SHP77 treated with DMSO at 0.1 percent for 48 hours (cell line): ENCODE measurements around the gene CRABP2.

Experiments used
- DNase-seq: peaks from one replicate; lab custom pipeline; 2025; lab: John Stamatoyannopoulos, UW

The CRABP2 gene

DNA sequence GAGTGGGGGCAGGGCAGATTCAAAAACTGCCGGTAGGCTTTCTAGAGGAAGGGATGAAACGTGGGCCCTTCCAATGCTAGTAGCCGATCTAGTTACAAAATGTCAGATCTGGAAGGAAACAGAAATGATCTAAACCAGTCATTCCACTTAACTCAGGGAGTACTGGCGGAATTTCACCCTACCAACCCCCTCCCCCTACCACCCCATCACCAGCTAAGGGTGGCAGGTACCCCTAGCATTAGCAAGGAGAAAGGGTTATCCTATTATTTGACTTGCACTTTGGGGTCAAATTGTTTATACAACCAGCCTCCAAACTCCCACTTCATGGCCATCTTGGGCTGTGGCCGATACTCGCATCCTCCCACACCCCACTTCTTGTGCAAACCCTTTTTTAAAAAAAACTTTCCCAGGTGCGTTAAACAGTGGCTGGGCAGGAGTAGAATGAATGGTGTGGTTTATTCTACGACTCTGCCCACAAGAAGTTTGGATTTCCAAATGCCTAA lies 36.1 kb upstream of the CRABP2 start:
- no peak for DNase-seq

DNA sequence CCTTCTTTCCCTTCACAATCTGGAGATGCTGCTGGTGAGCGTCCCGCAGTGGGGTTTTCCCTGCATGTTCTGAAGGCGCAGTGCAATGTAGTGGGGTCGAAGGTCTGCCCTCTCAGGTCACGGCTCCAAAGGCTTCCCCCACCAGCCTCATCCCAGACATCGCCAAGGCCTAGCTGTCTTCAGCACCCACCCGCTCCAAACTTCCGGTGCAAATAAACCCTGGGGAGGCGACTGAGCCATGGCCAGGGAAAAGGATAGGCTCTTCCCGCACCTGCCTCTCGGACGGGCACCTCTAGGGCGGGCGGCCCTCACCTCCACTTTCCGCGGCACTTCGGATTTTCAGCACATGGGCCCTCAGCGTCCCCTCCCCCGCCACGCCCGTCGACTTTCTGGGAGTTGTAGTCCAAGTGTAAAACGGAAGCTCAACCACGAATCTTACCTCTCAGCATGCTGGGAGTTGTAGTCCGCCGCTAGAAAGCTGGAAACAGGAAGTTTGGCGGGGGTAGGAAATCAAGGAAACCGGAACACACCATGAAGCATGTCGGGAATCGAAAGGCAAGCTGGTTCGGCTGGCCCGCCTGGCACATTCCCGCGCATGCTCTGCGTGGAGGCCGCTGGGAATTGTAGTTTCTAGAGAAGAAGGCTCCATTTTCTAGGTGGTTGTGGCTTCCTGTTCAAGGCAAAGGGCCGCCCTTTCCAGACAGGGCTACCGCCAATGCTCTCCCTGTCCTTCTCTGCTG lies 35.5 kb upstream of the CRABP2 start, which contains the start of gene MRPL24:
Gene MRPL24 (minus strand): TSS at position 348 of the 740 bp plus-strand sequence. CDS start 2,384 bp downstream, outside the sequence.
- peak; percentile 100 for DNase-seq

DNA sequence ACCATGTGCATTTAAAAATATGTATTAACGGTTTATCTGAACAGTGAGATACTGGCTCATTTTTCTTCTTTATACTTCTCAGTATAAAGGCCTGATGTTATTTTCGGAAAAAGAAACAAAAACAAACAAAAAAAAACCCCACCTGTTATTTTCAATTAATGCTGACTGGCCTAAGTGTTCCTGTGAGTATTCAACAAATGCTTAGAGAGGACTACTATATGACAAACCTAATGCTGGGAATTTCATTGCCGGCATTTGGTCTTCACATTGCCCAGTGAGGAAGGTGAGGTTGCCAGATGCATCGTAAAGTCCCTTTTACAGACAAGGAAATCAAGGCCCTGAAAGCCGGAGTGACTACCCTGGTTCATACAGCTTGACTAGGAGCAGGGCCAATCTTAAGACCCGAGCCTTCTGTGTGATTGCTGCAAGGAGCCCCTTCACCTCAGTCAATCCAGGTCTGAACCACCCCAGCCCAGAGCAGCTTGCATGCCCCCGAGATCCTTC lies 34.9 kb upstream of the CRABP2 start:
- peak; percentile 60 for DNase-seq

DNA sequence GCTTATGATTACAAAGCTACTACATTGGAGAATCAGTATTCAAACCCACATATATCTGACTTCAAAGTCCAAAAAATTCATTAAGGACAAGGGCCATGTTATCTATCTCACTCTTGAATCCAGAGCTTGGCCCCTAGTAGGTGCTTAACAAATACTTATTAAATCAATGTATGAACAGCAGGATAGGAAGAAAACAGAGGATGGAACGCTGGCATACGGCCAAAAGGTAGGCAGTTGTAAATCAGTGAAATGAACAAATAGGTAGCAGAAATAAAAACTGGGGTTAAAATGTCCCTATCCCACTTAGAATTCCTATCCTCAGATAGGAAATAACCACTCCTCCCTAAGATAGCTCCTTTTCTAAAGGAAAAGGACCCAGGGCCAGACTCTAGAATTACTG lies 33.5 kb upstream of the CRABP2 start:
- no peak for DNase-seq

DNA sequence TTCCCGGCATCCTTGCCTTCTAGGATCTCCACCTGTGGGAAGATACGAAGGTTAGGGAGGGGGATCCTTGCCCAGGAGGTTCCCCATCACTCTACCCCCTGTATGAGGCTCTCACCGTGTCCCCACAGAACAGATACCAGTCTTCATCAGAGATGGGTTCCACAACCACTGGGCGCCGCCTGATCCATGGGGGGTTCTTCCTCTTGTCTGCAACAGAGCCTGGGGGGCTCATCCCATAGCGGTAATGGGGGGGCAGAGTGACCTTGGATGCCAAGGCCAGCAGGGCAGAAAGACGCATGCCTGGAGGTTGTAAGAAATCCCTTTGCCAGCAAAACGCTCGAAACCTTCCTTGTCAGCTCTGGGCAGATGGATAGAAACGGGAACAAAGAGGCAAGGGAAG lies 33.0 kb upstream of the CRABP2 start:
- no peak for DNase-seq

DNA sequence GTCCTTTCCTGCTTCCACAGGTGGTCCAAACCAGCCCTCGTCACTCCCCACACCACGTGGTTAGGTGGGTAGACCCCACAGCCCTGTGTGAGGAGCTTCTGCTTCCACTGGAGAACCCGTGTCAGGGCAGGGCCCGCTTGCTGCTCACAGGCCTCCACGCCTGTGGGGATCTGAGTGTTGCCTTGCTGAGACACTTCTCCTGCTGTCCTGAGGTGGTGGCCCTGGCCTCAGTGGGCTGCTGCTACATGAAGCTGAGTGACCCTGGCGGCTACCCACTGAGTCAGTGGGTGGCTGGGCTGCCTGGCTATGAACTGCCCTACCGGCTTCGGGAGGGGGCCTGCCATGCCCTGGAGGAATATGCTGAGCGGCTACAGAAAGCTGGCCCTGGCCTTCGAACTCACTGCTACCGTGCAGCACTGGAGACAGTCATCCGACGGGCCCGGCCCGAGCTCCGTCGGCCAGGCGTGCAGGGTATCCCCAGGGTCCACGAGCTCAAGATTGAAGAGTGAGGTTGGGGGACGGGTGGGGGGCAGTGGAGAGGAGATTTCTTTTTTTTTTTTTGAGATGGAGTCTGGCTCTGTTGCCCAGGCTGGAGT lies 28.7 kb upstream of the CRABP2 start:
- DNase-seq: no peak

DNA sequence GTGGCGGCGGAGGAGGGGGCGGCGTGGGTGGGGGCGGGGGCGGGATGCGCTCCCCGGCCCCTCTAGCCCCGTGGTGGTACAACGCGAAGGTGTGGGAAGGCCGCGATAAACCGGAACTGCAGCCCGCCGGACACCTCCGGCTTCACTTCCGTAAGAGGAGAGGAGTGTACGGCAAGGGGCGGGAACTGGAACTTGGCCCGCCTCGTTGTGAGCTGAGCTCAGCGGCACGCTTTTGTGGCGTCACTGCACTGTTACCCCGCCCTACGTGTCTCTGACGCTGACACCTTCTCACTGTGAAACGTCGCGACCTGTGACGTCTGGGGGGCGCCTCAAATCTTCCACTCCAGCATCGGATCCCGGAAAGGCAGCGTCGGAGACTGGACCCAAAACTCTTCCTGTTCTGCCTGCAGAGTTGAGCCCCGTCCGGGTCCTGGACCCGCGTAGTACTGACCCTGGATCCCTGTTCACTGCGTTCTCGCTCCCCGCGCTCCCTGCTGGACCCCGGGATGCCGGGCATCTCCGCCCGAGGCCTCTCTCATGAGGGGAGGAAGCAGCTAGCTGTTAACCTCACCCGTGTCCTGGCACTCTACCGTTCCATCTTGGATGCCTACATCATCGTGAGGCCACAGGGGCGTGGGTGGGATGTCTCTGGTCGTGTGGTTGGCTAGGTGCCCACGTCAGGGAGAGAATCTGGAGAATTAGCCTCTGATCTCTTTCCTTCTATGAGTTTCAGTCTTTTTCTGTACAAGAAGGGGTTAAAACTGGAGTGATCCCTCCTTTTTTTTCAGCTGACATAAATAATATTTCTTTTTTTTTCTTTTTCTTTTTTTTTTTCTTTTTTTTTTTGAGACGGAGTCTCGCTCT lies 23.4 kb upstream of the CRABP2 start, which contains the start of gene ISG20L2:
Gene ISG20L2 (minus strand): TSS at position 168 of the 864 bp plus-strand sequence. CDS start 1,114 bp downstream, outside the sequence.
- peak; percentile 99 for DNase-seq

DNA sequence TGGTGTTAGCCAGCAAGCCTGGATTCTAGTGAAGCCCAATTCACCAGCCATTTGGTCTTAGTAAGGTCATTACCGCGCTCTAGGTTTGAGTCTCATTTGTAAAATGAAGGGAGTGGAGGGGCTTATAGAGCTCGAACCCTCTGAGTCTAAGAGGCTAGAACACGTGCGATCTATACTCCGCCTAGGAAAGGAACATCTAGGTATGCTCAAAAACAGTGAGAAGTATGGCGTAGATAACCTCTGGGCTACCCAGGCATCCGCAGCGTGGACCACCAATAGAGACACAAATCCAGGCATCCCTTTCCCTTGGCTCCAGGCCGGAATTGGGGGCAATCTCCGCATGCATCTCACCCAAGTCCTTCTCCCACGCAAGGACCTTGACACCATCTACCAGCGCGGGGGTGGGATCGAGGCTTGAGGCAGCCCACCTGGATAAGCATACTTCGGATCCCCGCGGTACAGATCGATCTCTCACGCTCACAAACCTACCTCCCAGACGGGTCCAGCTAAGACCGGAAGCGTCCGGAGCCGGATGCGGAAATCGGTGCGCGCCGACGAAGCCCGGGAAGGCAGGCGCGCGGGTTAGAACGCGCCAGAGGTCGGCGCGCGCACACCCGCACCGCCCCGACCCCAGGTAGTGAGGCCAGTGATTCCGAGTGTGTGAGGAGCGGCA lies 22.7 kb upstream of the CRABP2 start, which contains the start of gene METTL25B:
Gene METTL25B (plus strand): TSS at position 544 of the 673 bp plus-strand sequence. CDS start 636 bp downstream, outside the sequence.
- peak; percentile 84 for DNase-seq

DNA sequence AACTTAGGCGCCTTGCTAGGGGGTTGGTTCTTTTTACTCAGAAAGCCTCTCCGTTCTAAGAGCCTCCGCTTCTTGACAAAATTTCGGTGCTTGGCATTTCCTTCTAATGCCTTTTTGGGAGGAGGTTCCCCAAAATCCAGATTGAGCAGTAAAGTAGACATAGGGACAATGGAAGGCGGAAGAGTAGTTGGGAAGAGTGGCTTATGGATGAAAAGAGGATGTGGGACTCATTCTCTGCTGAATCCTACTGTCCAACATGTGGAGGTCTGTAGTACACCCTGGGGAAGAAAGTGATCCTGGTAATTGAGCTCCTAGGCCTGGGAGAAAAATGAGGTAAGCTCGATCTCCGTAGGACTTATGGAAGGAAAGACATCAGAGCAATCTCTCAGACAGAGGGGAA lies 22.1 kb upstream of the CRABP2 start:
- no peak for DNase-seq

DNA sequence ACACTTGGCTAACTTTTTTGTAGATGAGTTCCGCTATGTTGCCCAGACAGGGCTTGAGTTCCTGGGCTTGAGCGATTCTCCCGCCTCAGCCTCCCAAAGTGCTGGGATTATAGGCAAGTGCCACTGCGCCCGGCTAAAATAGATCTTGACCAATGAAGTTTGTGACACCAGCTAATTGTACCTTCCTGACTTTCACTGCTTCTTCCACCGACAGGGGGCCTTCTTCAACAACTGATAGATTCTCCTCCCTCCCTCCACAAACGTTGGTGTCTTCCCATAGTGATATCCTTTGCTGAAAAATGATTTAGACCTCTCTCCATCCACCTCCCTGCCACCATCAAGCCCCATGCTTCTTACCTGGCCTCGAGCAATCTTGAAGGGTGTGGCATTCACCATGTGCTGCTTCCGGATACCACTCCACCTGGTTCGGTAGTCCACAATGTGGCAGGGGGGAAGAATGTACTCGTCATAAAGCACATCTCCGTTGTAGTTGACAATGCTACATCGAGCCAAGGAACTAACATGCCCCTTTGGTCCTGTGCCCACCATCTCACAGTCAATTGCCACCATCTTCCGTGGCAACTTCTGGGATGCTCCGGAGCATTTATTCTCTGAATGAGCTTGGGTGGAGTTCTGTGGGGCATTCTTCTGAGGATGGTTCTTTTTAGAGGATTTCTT lies 21.3 kb upstream of the CRABP2 start:
- peak; percentile 79 for DNase-seq

DNA sequence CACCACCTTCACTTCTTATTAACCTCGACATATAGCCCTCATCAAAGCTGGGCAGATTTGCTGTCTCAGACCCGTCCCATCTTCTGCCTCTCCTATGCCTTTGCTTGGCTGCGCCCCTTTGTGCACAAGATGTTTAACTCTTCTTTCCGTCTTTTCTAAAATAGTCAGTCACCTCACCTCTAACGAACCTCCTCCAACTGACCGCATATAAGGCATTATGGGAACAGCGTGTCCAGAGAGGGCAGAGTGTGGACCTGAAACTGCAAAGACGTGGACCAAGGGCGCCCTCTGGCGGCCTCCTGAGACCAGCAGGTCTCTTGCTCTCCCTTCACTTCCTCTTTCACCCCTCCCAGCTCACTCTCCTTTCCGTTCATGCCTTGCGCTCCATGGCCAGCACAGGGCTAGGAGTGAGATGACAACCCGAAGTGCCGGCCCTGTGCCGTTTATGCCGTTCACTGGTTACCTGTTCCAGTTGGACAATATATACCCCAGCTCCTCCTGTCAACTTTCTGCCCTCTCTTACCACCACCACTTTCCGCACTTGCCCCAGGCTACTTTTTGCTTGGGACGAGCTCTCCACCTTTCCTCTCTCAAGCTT lies 20.4 kb upstream of the CRABP2 start:
- peak; percentile 93 for DNase-seq

DNA sequence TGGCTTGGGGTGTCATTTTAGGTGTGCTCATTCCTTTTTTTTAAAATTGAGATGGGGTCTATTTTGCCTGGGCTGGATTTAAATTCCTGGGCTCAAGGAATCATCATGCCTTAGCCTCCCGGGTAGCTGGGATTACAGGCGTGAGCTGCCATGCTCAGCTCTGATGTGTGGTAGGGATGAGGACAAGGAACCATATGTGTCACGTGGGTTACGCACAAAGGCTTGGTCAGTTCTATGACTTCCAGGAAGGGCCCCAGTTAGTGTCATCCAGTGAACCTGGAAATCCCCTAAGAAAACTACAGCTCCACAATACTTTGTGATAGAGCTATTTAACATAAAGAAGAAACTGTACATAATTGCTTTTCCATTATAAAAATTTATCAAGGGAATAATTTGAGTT lies 16.2 kb upstream of the CRABP2 start:
- DNase-seq: no peak

DNA sequence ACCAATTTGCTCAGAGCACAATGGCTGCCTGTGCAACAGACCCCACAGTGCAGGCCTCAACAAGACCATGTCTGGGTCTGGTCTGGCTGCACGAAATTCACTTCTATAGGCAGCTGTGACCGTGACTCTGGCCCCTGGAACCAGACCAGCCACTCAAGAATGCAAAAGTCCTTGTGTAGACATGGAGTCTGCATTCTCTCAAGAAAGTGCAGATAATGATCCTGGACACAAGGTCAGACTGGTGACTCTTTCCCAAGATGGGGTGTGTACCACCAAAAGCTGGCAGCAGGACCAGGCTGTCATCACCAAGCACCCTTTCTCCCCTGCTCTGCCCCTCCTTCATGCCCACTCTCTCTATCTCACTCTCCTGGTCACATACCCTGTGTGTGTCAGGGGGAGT lies 15.7 kb upstream of the CRABP2 start:
- DNase-seq: no peak

DNA sequence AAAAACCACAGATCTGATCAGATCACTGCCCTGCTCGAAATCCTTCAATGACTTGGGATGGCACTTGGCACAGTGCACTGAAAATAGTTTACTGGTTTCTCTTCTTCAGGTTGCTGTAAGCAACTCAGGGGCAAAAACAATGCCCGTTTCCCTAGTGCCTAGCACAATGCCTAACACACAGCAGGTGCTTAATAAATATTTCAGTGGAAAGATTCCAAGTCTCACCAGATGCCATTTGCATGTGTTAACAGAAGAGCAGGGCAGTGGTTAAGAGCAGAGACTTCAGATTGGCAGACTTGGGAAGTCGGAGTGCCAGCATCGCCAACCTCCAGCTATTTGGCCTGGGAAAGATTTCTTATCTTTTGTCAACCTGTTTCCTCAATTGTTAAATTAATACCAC lies 12.0 kb upstream of the CRABP2 start:
- DNase-seq: no peak

DNA sequence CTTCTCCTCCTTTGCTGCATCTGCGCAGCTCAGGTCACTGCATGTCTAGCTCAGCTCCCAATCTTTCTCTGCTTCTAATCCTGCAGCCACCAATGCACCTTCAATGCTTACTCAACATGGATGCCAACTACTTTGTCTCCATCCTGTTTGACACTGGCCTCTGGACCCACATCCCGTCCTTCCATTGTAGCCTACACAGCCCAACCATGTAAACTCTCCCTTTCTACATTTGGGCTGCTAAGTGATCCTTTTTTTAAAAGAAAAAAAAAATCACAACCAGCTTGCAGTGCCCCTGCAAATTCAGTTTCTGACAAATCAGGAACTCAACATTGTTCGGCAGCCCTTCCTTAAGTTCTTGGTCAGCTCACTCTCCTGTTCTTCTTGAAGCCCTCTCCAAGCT lies 9.4 kb upstream of the CRABP2 start:
- no peak for DNase-seq

DNA sequence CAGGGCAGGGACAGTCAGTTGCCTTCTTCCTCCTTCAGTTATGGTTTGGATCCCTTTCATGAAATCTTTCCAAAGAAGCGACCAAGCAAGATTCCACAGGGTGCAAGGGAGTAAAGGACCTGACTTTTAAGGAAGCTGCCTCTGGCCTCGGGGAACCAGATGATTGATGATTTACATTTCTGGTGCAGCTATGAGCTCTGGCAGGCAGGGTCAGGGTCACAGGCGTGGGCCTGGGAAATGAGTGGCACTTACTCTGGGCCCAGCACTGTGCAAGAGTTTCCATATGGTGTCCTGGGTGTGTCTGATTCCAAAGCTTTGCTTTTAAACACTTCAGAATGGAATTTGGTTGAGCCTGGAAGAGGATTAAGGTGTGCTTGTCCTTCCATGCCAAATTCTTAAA lies 7.2 kb upstream of the CRABP2 start:
- no peak for DNase-seq

DNA sequence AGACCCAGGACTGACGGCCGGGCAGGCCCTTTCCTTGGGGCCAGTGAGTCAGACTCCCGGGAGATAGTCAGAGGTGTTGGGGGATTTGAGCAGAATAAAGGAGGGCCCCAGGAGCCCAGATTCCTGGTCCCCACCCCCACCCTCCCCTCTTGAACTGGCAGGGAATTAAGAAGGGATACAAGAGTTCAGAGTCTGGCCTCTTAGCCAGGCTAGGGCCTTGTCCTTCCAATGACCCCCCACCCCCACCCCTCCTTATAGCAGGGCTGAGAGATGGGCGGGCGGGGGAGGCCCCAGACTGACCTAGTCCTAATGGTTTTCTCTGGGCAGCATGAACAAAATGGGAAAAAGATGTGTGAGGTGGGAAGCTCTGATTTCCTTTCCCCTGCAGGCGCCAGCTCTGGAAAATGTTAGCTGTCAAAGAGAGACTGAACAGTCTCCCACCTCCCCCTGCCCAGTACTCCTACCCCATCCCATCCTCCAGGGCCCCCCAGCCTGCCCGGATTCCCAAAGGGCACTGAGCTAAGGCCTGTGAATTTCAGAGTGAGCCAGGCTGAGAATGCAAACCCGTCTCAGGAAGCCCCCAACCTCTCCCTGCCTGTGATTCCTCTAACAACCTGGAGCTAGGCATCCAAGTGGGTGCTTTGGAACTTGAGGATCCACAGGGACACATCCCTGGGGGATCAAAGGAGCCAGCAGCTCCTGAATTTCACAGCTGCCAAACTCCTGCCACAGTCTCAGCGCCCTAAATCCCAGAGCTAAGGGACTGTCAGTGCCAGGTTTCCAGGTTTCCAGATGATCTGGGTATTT lies 5.8 kb upstream of the CRABP2 start:
- no peak for DNase-seq

DNA sequence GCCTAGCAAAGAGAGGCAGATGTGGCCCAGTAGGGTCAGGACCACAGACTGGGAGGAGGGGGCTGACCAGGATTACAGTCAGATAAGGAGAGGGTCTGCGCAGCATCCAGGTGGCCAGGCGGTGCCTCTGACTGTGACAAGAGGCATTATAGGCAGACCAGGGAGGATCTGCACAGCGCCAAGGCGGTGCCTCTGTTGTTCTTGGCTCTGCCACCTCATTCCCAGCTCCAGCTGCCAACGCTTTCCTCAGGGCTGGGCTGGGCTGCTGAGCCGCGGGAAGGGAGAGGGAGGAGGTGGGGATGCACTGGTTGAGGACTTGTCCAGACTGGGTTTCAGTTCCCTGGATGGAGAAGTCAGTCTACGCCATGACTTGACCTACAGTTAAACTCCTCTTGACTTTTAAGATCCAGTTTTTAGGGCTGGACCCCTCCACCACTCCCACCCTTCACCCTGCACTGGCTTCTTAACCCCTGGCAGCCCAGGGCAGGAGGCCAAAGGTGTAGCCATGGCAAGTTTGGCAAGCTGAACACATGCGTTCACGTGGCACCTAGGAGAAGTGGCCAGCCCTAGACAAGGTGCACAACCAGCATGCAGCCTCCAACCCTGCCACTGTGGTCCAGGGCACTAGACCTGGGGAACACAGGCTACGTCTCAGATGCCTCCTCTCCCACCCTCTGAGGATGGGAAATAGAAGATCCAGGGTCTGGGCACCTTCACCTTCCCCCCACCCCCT lies 4.5 kb upstream of the CRABP2 start:
- peak; percentile 68 for DNase-seq

DNA sequence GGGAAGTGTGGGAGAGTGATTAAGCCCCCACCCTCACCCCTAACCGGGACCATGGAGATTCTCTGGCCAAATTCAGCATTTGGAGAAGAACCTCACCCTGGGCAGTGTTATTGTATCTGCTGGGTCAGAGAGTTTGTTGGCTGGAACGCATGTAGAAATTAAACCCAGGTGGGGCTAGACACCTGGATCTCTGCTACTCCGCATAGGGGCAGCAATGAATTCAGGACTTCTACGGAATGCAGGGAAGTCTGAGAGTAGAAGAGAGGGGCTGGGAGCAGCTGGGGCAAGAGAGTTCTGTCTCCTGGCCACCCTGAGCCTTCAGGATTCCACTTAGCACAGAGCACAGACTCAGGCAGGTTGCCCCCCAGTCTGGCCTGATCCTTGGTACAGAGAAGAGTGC lies 3.6 kb upstream of the CRABP2 start:
- DNase-seq: no peak
